ENCODE data around the gene BCAS1.

The BCAS1 gene

GRCh38 chr20:53920647-53921245, 149.6 kb downstream of the BCAS1 start:
- DNase-seq, result no peak

DNA sequence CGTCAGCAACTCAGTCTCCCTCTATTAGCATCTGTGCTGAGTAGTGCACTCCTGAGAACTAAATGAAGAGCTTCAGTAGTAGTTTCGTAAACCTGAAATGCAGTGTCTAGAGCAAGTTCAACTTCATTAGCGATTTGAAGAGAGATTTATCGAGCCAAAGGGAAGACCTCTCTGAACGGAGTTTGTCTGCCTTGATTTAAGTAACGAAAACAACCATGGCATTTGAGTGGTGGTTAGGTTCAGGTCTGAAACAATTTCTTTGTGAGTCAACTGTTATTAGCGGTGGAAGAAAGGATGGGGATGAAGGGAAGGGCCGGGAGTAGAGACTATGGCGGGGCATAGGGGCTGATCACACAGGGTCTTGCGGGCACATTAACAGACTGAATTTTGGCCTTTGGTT, 150.5 kb downstream of the BCAS1 start:
- no peak for DNase-seq

DNA sequence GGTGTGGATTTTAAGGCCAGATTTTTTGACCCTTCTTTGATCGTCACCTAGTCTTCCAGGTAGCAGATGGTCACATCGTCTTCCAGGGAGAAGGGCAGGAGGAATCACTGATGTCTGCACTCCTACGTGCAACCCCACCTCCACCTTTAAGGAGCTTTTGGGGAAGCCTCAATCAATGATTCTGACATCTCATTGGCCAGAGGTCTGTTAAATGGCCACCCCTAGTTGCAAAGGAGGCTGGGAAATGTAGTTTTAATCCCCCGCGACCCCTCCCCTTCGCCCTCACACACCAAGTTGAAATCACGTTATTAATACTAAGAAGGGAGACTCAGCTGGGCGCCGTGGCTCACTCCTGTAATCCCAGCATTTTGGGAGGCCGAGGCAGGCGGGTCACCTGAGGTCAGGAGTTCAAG, 151.4 kb downstream of the BCAS1 start:
- DNase-seq, result no peak

DNA sequence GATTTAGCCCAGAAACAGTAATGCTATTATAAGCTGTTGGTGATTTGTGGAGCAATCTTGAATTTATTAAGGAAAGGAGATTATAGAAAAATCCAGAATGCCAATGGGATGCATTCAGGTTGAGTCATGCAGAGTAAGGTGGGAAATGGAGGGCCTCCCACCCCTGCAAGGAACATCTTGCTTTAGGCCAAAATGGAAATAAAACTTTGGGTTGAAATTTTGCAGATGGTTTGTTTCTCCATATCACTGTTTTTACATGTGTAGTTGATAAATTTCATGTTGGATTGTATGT, 152.4 kb downstream of the BCAS1 start:
- DNase-seq, result no peak

- DNase-seq, result peak; percentile 77
These were observed 153.0 kb downstream of the BCAS1 start for GRCh38 chr20:53917145-53918019.

- no peak for DNase-seq
These were observed 154.3 kb downstream of the BCAS1 start for GRCh38 chr20:53916173-53916512.

DNA sequence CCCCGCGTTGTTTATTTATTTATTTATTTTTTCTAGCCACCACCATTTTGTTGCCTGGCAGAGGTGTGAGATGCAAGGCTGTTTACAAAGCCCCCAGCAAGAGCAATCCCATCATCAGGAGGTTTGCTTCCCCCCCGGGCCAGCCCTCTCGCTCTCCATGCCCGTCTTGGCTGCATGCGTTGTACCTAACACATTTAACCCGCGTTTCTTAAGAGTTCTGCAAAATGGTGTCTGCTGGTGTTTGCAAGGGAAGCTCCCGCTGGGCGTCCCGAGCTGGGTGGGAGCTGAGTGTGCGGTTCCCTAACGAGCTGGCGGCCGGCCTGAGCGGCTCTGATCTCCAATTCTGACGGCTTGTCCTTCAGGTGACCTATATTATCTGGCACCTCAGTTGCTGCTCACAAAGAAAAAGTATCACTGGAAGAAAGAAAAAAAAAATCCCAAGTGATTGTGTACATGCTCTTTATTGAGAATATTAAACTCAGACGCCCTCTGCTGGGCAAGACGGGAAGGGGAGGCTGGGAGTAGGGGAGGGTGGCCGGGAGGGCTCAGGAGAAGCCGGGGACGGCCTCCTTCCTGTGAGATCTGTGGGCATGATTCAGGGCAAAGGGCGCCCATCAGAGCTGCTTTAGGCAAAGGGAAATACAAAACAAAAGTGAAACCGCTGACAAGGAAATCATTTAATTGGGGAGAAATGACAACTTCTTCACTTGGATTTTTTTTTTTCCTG, 154.8 kb downstream of the BCAS1 start:
- DNase-seq, result peak; percentile 98

GRCh38 chr20:53914781-53915445, 155.5 kb downstream of the BCAS1 start:
- peak; percentile 38 for DNase-seq

GRCh38 chr20:53914091-53914780, 156.2 kb downstream of the BCAS1 start:
- DNase-seq, result peak; percentile 67

- DNase-seq, result no peak
These were observed 159.1 kb downstream of the BCAS1 start for GRCh38 chr20:53911301-53911700.

- no peak for DNase-seq
These were observed 159.9 kb downstream of the BCAS1 start for GRCh38 chr20:53910351-53911002.

DNA sequence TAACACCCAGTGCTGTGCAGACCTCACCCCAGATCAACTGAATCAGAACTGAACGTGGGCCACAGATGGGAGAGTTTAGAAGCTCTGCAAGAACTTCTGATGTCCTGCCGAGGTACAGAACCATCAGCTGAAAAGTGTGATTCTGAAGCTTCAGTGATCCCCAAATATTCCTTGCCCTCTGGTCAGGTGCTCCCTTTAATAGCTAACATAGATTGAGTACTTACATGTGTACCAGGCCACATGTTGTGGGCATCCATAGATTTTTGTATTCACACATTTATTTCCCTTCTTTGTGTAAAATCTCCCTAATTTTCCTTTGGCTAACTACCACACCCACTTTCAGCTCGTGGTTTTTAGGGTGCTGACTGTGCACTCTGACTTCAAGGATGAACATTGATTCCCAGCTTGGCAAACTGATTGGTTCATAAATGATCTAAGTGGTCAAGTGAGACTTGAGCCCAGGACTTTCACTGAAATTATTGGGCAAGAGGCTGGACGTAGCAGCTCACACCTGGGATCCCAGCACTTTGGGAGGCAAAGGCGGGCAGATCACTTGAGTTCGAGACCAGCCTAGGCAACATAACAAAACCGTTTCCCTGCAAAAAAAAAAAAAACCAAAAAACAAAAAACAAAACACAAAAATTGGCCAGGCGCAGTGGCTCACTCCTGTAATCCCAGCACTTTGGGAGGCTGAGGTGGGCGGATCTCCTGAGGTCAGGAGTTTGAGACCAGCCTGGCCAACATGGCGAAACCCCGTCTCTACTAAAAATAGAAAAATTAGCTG, 162.2 kb downstream of the BCAS1 start:
- DNase-seq, result no peak

DNA sequence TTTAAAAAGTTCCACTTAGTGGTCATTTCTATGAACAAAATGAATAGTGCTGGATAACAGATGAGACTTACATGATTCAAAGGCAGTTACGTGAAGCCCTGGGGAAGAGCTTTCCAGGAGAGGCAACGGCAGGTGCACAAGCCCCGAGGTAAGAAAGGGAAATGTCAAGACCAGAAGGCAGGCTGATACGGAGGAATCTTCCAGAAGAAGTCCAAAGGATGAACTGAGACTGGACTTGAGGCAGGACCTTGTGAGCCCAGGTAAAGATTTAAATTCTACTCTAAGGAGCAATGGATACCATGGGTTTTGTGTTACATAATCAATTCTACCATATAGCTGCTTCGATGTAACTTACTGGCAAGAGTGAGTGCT, 164.6 kb downstream of the BCAS1 start:
- no peak for DNase-seq

DNA sequence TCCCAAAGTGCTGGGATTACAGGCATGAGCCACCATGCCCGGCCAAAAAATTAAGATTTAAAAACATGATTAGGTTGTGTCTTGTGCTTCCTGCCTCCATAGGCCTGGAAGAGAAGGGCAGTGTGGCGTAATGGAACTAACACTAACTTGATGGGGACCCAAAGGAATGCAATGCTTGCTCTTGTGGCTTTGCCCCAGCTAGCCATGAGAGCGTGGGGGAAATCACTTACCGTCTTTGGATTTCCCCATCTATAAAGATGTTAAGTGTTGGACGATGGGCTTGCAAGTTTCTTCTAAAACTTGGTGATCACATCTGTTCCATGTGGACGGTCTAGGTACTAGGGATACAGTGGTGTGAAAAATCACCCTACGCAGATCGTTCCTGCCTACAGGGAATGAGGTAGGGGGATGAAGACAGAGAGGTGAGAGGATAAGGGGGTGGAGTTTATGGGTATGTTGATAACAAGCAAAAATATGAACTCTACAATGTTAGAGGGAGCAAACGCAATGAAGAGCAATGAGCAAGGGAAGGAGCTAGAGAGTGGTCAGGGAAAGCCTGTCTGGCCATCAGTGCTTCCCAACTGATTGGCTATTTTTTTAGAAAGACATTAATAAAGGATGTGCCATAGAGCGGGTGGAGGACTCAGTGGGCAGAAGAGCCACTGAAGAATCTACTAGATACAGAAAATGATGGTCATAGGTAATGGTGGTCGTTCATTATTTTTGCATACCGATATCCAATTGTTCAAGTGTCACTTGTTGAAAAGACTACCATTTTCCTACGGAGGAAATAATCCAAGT, 165.2 kb downstream of the BCAS1 start:
- DNase-seq, result no peak

DNA sequence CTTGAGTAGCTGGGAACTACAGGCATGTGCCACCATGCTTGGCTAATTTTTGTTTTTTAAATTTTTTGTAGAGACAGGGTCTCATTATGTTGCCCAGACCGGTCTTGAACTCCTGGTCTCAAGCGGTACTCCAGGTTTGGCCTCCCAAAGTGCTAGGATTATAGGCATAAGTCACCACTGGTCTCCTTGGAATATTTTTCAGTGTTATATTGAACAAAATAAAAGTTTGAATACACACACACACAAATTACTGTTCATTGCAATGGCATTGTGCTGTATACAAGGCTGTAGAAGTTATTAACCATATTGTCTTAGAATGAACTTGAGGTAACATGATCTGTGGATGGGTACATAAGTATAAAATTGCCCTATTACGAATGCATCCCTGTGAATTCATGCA, 166.1 kb downstream of the BCAS1 start:
- DNase-seq, result no peak

- peak; percentile 75 for DNase-seq
These were observed 166.8 kb downstream of the BCAS1 start for GRCh38 chr20:53903652-53903987.

DNA sequence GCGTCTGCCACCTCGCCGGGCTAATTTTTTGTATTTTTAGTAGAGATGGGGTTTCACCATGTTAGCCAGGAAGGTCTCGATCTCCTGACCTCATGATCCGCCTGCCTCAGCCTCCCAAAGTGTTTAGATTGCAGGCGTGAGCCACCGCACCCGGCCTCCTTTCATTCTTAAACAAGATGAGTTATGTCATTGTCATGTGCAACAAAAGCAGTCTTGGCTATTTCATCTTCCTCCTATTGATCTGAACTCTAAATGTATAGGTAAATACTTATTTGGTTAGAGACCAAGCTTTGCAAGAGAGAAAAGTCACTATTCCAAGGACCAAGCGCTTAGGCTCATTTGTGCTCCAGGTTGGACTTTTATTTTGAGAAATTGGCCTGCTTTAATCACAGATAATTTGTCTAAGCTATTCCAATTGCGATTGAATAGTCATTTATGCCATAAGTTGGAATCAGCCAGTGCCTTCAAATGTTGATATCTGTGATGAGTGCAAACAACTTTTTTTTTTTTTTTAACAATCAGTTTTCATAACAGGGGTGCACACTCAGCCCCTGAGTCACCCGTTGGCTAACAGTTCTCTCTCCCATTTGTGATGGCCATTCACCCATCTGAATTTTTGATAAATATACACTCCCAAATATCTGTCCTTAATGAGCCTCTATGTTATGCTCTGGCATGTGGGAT, 167.3 kb downstream of the BCAS1 start:
- no peak for DNase-seq

- DNase-seq, result no peak
These were observed 168.8 kb downstream of the BCAS1 start for GRCh38 chr20:53901497-53902096.

DNA sequence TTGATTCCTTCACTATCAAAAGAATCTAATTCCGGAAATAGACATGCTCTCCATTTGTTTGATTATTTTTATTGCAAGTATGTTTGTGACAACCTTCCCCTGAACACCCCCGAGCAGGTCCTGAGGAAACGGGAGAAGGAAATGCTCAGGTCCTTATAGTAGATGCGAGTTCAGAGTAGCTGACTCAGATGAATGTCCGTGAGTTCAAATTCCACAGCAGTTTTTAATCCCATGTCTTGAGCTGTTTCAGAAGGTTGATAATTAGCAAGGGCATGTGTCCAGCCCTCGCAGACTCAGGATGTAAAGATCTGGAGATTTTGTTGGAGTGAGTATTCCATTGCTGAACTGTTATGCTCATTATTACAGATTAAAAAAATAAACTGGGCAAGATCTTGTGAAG, 169.3 kb downstream of the BCAS1 start:
- DNase-seq, result no peak
